SK-N-SH (cell line): ENCODE measurements around the gene HS2ST1. TPM values are rescaled to one million over a fixed set of nuclear protein-coding genes. Genes with fewer than 3 reads are reported as not detected.

Experiments used
- CTCF ChIA-PET: fragments of 300-600, 350-600 bp; formaldehyde crosslinking; extraction: SDS; loops from one replicate; lab custom pipeline; 2021; lab: Yijun Ruan, JAX
- POLR2A ChIA-PET: fragments of 350-600 bp; sonication (Branson Sonifier 250); formaldehyde crosslinking; extraction: SDS; loops from one replicate; lab custom pipeline; 2020; ENCODE audit warnings: antibody characterized with exemption, inconsistent platforms; lab: Yijun Ruan, JAX
- DNase-seq: peaks from one replicate; pipeline ENCODE4 v3.0.0; 2012
- H2AFZ ChIP-seq: fragments of 200-600 bp; sonication (generic); 2 replicates; pipeline ENCODE4 v1.8.1; 2016; ENCODE audit warnings: antibody characterized with exemption, mild to moderate bottlenecking, low read depth
- H3F3A ChIP-seq: fragments of 200-600 bp; sonication (generic); replicated peaks from 2 replicates; pipeline ENCODE3; 2016; ENCODE audit warnings: antibody characterized with exemption, mild to moderate bottlenecking; ENCODE audit not compliant: insufficient read depth
- H3K27ac ChIP-seq, 2 experiments: fragments of 200-500 bp in 1 of 2; fragments of 200-600 bp in 1 of 2; sonication (Bioruptor generic) in 1 of 2; sonication (generic), shearing (Covaris generic) in 1 of 2; 2 replicates each; pipeline versions ENCODE4 v1.5.1 to v1.6.1; 2014 to 2016; ENCODE audit warnings: low read depth in 2 of 2, inconsistent platforms in 1 of 2, low read length in 1 of 2, mild to moderate bottlenecking in 1 of 2, mixed read lengths in 1 of 2
- H3K27me3 ChIP-seq: fragments of 200-600 bp; sonication (generic), shearing (Covaris generic); 2 replicates; pipeline ENCODE4 v1.6.1; 2016; ENCODE audit warnings: mixed run types; ENCODE audit not compliant: insufficient read depth
- H3K36me3 ChIP-seq, 2 experiments: fragments of 200-500 bp in 1 of 2; fragments of 200-600 bp in 1 of 2; sonication (Bioruptor generic) in 1 of 2; sonication (generic) in 1 of 2; replicated peaks in 1 of 2; 2 replicates each; pipeline versions ENCODE3 to v1.5.1; 2014 to 2016; ENCODE audit warnings: low read length in 1 of 2, mild to moderate bottlenecking in 1 of 2; ENCODE audit not compliant: insufficient read depth in 2 of 2, control insufficient read depth in 1 of 2
- H3K4me1 ChIP-seq, 2 experiments: fragments of 200-500 bp in 1 of 2; fragments of 200-600 bp in 1 of 2; sonication (Bioruptor generic) in 1 of 2; sonication (generic), shearing (Covaris generic) in 1 of 2; 2 replicates each; pipeline versions ENCODE4 v1.5.1 to v1.6.1; 2014 to 2016; ENCODE audit warnings: low read depth in 1 of 2, low read length in 1 of 2, mixed run types in 1 of 2; ENCODE audit not compliant: insufficient read depth in 2 of 2, control insufficient read depth in 1 of 2
- H3K4me2 ChIP-seq: fragments of 200-600 bp; sonication (generic), shearing (Covaris generic); 2 replicates; pipeline ENCODE4 v1.6.1; 2017; ENCODE audit warnings: mixed run types
- H3K4me3 ChIP-seq, 2 experiments: fragments of 200-500 bp in 1 of 2; fragments of 200-600 bp in 1 of 2; sonication (Bioruptor generic) in 1 of 2; sonication (generic), shearing (Covaris generic) in 1 of 2; 2 replicates each; pipeline versions ENCODE4 v1.5.1 to v1.8.1; 2014 to 2016; ENCODE audit warnings: low read depth in 2 of 2, inconsistent platforms in 1 of 2, low read length in 1 of 2, mild to moderate bottlenecking in 1 of 2, mixed read lengths in 1 of 2, moderate library complexity in 1 of 2
- H3K79me2 ChIP-seq: fragments of 200-600 bp; sonication (generic); 2 replicates; pipeline ENCODE4 v1.8.1; 2017; ENCODE audit warnings: mild to moderate bottlenecking; ENCODE audit not compliant: insufficient read depth
- H3K9ac ChIP-seq: fragments of 200-600 bp; sonication (generic); 2 replicates; pipeline ENCODE4 v1.6.1; 2017; ENCODE audit warnings: mixed run types
- H3K9me2 ChIP-seq: fragments of 200-600 bp; sonication (generic); 2 replicates; pipeline ENCODE4 v1.6.1; 2017; ENCODE audit warnings: mixed run types
- H3K9me3 ChIP-seq: fragments of 200-600 bp; sonication (generic); 2 replicates; pipeline ENCODE4 v1.6.1; 2017; ENCODE audit warnings: mixed run types, mild to moderate bottlenecking, moderate library complexity
- H4K20me1 ChIP-seq: fragments of 200-600 bp; sonication (generic); 2 replicates; pipeline ENCODE4 v1.6.1; 2017; ENCODE audit warnings: mild to moderate bottlenecking, mixed run types; ENCODE audit not compliant: insufficient read depth
- CHD2 ChIP-seq: fragments of 150-350 bp; IDR thresholded peaks from 2 replicates; pipeline ENCODE4 v1.6.1; 2018; ENCODE audit warnings: low read length; ENCODE audit not compliant: partially characterized antibody
- EP300 ChIP-seq, 2 experiments: IDR thresholded peaks; 2 replicates each; pipeline versions ENCODE4 v1.4.0 to v1.6.1; 2012; ENCODE audit warnings: borderline replicate concordance in 1 of 2, low read depth in 1 of 2, low read length in 1 of 2
- FOSL2 ChIP-seq: IDR thresholded peaks from 2 replicates; pipeline ENCODE4 v1.4.0; 2012; ENCODE audit warnings: low read depth, mild to moderate bottlenecking, moderate library complexity, borderline replicate concordance
- FOXJ3 ChIP-seq: sonication (generic); formaldehyde crosslinking; IDR thresholded peaks from 2 replicates; pipeline ENCODE4 v1.5.1; 2020; ENCODE audit warnings: mild to moderate bottlenecking, missing genetic modification reagents
- GABPA ChIP-seq: IDR thresholded peaks from 2 replicates; pipeline ENCODE4 v1.4.0; 2012; ENCODE audit warnings: low read depth, mild to moderate bottlenecking
- GATA2 ChIP-seq: sonication (generic); formaldehyde crosslinking; IDR thresholded peaks from 2 replicates; pipeline ENCODE4 v1.5.0; 2020; ENCODE audit warnings: mild to moderate bottlenecking, missing genetic modification reagents
- JUND ChIP-seq: IDR thresholded peaks from 2 replicates; pipeline ENCODE4 v1.4.0; 2012
- MEF2A ChIP-seq: IDR thresholded peaks from 2 replicates; pipeline ENCODE4 v1.4.0; 2012; ENCODE audit warnings: low read depth, borderline replicate concordance
- NRF1 ChIP-seq: IDR thresholded peaks from 2 replicates; pipeline ENCODE4 v1.6.1; 2012; ENCODE audit warnings: low read depth, mild to moderate bottlenecking, low read length
- POLR2AphosphoS5 ChIP-seq: IDR thresholded peaks from 2 replicates; pipeline ENCODE4 v1.6.1; 2012; ENCODE audit warnings: low read depth, low read length
- RCOR1 ChIP-seq: fragments of 150-350 bp; IDR thresholded peaks from 2 replicates; pipeline ENCODE4 v1.6.1; 2017; ENCODE audit warnings: antibody characterized with exemption, low read length
- RXRA ChIP-seq: IDR thresholded peaks from 2 replicates; pipeline ENCODE4 v1.4.0; 2012; ENCODE audit warnings: low read depth, mild to moderate bottlenecking, borderline replicate concordance
- SMC3 ChIP-seq: IDR thresholded peaks from 2 replicates; pipeline ENCODE4 v1.6.1; 2012; ENCODE audit warnings: low read depth, low read length, improper control_type of control experiment
- TCF12 ChIP-seq: IDR thresholded peaks from 2 replicates; pipeline ENCODE4 v1.4.0; 2012
- TEAD4 ChIP-seq: IDR thresholded peaks from 2 replicates; pipeline ENCODE4 v1.4.0; 2012; ENCODE audit warnings: mild to moderate bottlenecking, borderline replicate concordance; ENCODE audit not compliant: insufficient read depth
- YY1 ChIP-seq: IDR thresholded peaks from 2 replicates; pipeline ENCODE4 v1.4.0; 2012; ENCODE audit warnings: low read depth, mild to moderate bottlenecking
- WGBS: methylation state at CpG from one replicate; pipeline ENCODE4 v1.1.6; 2017; ENCODE audit warnings: low lambda C conversion rate; 5-methylcytosine and 5-hydroxymethylcytosine counted together
- polyA plus RNA-seq, 3 experiments: library from polyadenylated mRNA; depleted of rRNA; stranded (reverse); fragments of >200 nt; gene quantifications; 2 replicates each; pipeline ENCODE4 v1.2.3, GENCODE V29; 2012
- TF ChIP-seq, protein P1 (sequence below): IDR thresholded peaks from 2 replicates; pipeline ENCODE4 v1.4.0; 2012; ENCODE audit warnings: low read depth, borderline replicate concordance
- TF ChIP-seq, protein P2 (sequence below): fragments of 150-350 bp; IDR thresholded peaks from 2 replicates; pipeline ENCODE4 v1.6.1; 2016; ENCODE audit warnings: mild to moderate bottlenecking, low read depth, low read length
- TF ChIP-seq, protein P3 (sequence below): IDR thresholded peaks from 2 replicates; pipeline ENCODE4 v1.6.1; 2012; ENCODE audit warnings: mild to moderate bottlenecking, low read depth, low read length, moderate library complexity

HS2ST1 gene
- polyA plus RNA-seq, 1 of the 3 experiments (the other 2 are of a cell fraction), result 16.6 TPM

DNA sequence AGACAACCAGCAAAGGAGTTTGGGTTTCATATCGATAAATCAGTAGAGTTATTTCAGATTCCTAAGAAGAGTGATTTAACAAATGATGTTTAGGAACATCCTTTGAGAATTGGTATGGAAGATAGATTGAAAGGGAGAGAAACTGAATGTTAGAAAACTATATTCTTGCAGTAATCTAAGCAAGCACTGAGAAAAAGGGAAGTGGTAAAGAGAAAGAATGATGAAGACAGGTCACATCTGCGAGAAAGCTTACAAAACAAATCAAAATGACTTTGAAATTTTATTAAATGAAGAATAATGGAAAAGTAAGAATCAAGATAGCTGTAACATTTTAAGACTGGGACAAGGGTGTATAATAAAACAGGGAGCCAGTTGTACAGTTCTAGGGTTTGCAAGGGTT, 177.0 kb downstream of the HS2ST1 start (continued):
- TF ChIP-seq RCOR1 (no peak), TEAD4 (no peak), GATA2 (CRISPR knock-in tag) (no peak), RXRA (no peak), EP300 (IDR thresholded peaks at IDR 0.05; ENCODE audit: borderline replicate concordance in 1 of 2, low read depth in 1 of 2, low read length in 1 of 2) (no peak), JUND (no peak), MEF2A (no peak)

DNA sequence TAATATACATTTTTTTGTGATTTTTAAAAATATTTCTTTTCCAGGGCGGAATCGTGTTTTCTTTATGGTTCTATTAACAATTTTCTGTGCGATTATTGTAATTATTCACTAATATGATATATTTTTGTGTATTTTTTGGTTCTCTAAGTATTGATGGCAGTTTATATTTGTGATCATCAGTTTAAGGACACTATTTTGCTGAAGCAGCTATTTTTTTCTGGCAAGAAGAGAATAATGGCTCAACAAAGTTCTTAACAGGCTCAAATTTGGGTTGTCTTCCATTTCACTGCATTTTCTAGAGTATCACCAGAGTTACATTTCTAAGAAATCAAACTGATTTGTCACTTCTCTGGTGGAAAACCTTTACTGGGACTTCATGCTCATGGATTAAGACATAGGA, 178.4 kb downstream of the HS2ST1 start:
- H4K20me1 ChIP-seq, result no peaks in the 10 kb centered on the region
- H3F3A ChIP-seq, result peaks cover 12% of the 10 kb centered on the region
- H3K9ac ChIP-seq, result no peak overlapping the region
- no peaks in the 10 kb centered on the region for H3K9me2 ChIP-seq
- no peak overlapping the region for H3K4me2 ChIP-seq
- POLR2A ChIA-PET, result no interaction called here
- DNase-seq, result no peak
- H3K4me3 ChIP-seq, result no peak overlapping the region
- no peaks in the 10 kb centered on the region; a peak in 1 of 4 replicates for H3K4me1 ChIP-seq
- CTCF ChIA-PET, result interaction anchor here (1.0 kb wide), 1 partner anchor 8 kb away, joined by 3 read pairs; no protein-coding TSS in a partner anchor
- TF ChIP-seq, protein P1, sequence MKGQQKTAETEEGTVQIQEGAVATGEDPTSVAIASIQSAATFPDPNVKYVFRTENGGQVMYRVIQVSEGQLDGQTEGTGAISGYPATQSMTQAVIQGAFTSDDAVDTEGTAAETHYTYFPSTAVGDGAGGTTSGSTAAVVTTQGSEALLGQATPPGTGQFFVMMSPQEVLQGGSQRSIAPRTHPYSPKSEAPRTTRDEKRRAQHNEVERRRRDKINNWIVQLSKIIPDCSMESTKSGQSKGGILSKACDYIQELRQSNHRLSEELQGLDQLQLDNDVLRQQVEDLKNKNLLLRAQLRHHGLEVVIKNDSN, result no peak
- TF ChIP-seq, protein P2, sequence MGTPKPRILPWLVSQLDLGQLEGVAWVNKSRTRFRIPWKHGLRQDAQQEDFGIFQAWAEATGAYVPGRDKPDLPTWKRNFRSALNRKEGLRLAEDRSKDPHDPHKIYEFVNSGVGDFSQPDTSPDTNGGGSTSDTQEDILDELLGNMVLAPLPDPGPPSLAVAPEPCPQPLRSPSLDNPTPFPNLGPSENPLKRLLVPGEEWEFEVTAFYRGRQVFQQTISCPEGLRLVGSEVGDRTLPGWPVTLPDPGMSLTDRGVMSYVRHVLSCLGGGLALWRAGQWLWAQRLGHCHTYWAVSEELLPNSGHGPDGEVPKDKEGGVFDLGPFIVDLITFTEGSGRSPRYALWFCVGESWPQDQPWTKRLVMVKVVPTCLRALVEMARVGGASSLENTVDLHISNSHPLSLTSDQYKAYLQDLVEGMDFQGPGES, result no peak
- no peak for TF ChIP-seq CHD2
- TF ChIP-seq JUND, result no peak
- no peak for TF ChIP-seq FOXJ3
- TF ChIP-seq TCF12, result no peak
- TF ChIP-seq NRF1, result no peak
- no peak for TF ChIP-seq MEF2A
- TF ChIP-seq RXRA, result no peak
- no peak for TF ChIP-seq YY1
- TF ChIP-seq GATA2 (CRISPR knock-in tag), result no peak
- TF ChIP-seq, protein P3, sequence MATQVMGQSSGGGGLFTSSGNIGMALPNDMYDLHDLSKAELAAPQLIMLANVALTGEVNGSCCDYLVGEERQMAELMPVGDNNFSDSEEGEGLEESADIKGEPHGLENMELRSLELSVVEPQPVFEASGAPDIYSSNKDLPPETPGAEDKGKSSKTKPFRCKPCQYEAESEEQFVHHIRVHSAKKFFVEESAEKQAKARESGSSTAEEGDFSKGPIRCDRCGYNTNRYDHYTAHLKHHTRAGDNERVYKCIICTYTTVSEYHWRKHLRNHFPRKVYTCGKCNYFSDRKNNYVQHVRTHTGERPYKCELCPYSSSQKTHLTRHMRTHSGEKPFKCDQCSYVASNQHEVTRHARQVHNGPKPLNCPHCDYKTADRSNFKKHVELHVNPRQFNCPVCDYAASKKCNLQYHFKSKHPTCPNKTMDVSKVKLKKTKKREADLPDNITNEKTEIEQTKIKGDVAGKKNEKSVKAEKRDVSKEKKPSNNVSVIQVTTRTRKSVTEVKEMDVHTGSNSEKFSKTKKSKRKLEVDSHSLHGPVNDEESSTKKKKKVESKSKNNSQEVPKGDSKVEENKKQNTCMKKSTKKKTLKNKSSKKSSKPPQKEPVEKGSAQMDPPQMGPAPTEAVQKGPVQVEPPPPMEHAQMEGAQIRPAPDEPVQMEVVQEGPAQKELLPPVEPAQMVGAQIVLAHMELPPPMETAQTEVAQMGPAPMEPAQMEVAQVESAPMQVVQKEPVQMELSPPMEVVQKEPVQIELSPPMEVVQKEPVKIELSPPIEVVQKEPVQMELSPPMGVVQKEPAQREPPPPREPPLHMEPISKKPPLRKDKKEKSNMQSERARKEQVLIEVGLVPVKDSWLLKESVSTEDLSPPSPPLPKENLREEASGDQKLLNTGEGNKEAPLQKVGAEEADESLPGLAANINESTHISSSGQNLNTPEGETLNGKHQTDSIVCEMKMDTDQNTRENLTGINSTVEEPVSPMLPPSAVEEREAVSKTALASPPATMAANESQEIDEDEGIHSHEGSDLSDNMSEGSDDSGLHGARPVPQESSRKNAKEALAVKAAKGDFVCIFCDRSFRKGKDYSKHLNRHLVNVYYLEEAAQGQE, result no peak
- no peak for TF ChIP-seq POLR2AphosphoS5
- TF ChIP-seq RCOR1, result no peak
- TF ChIP-seq GABPA, result no peak
- TF ChIP-seq TEAD4, result no peak
- TF ChIP-seq FOSL2, result no peak
- no peak for TF ChIP-seq SMC3
- H3K27me3 ChIP-seq, result no peaks in the 10 kb centered on the region
- peak overlapping the region; percentile 5; the same call in 1 of the 2 replicates for H2AFZ ChIP-seq
- no peaks in the 10 kb centered on the region for H3K79me2 ChIP-seq
- WGBS, result 96% methylated on average over 3 of the region's 3 CpGs
- H3K36me3 ChIP-seq, result no peaks in the 10 kb centered on the region
- H3K9me3 ChIP-seq, result no peaks in the 10 kb centered on the region
- H3K27ac ChIP-seq, result peak overlapping the region in 1 of 2 experiments; percentile 52; a peak in 3 of 4 replicates
